T-helper 1 cell (primary cell): ENCODE measurements around the gene AEBP2.
A peak's percentile ranks its signal among the peaks of the same experiment; 100 is the strongest.
"Not testable (repeated sequence)": the region's sequence is repeated elsewhere in the genome, so short reads cannot be mapped to it uniquely, and the experiment has no call there.

Experiments used
- DNase-seq, 5 donors: peaks; one replicate each; pipeline ENCODE4 v3.0.0-alpha.2; 2012 to 2020
- total RNA-seq, 4 donors: gene quantifications; one replicate each; lab custom pipeline; 2026; lab: John Stamatoyannopoulos, UW

Gene AEBP2, protein sequence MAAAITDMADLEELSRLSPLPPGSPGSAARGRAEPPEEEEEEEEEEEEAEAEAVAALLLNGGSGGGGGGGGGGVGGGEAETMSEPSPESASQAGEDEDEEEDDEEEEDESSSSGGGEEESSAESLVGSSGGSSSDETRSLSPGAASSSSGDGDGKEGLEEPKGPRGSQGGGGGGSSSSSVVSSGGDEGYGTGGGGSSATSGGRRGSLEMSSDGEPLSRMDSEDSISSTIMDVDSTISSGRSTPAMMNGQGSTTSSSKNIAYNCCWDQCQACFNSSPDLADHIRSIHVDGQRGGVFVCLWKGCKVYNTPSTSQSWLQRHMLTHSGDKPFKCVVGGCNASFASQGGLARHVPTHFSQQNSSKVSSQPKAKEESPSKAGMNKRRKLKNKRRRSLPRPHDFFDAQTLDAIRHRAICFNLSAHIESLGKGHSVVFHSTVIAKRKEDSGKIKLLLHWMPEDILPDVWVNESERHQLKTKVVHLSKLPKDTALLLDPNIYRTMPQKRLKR
- total RNA-seq = 49.5 to 78.0 (median 67.4) reads per million in 4 donors

DNA sequence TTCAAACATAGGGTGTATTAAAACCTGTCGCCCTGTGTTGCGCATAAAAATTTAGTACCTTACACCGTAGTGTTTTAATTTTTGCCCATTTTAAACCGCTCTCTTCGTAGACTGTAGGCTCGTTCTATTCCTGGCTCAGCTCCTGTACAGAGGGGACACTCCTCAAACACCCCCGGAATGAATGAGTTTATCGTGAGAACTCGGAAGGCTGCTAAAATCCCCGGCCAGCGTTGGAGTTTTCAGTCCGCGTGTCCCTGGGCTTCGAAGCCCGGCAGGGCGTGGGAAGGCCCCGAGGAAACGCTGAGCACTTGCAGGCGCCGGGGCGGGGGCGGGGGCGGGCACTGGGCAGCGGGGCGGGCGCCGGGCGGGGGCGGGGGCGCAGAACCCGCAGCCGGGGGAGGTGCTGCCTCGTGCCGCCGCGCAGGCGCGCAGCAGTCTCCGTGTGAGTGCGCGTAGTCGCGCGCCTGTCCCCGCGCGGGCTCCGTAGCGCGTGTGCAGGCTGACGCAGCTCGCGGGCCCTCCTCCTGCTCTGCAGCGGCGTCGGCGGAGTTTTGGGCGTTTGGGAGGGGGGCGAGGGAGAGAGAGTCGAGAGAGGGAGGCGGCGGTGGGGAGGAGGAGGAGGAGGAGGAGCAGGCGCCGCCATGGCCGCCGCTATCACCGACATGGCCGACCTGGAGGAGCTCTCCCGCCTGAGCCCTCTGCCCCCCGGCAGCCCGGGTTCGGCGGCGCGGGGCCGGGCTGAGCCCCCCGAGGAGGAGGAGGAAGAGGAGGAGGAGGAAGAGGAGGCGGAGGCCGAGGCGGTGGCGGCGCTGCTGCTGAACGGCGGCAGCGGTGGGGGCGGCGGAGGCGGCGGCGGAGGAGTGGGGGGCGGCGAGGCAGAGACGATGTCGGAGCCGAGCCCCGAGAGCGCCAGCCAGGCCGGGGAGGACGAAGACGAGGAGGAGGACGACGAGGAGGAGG lies at the start of gene AEBP2:
TSS of gene AEBP2 (plus strand) at position 434 of the 960 bp plus-strand sequence. CDS start at position 642, 208 bp downstream.
- DNase-seq = peak; percentile 91 to 98 (median 94)

DNA sequence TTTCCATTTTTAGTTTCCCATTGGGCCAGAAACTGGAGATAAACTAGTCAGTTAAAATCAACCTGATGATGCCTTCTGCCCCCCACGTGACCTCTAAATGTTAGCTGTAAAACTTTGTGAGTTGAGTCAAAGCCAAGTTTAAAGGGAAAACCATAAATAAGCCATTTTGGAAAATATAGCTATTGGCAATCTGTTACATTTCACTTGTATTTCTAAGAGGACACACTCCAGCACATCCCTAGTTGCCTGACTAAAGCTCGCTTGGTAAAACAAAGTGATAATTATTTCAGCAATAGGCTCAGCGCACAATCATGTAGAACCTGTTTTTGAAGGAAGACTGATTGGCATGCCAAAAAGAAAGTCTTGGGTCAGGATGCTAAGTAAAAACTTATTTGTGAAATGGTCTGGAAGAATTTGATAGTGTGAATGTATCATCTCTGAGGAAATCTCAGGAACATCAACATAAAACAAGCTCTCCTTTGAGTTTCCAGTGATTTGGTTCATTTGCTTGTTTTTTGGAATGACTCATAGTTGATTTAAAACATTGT lies 49.2 kb upstream of the AEBP2 start:
- no peak for DNase-seq

DNA sequence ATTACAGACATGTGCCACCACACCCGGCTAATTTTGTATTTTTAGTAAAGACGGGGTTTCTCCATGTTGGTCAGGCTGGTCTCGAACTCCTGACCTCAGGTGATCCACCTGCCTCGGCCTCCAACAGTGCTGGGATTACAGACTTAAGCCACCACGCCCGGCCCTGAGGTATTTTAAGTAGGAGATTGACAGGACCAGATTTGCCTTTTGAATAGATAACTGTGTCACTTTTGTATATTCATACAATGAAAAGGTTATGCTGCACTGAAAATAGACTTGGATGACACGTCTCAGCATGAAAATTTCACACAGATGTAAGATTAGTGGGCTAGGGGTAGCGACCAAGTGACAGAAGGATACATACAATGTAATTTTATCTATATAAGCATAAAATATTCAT lies 46.6 kb upstream of the AEBP2 start:
- DNase-seq = not testable (repeated sequence)

DNA sequence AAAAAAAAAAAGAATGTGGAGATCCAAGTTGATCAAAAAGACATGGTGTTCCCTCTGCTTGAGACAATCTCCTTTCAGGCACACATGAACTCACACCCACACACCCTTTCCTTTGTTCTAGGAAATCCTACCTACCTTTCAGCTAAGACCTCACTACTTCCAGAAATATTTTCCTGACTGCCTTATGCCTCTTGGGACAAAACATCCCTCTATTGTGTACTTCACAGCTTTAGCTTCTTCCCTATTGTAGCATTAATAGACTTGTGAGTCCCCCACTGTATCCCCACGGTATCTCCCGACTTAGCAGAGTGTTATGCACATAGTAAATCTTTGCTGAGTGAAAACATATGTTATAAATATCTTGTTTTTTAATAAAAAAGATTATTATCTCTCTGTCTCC lies 44.9 kb upstream of the AEBP2 start:
- DNase-seq = no peak

DNA sequence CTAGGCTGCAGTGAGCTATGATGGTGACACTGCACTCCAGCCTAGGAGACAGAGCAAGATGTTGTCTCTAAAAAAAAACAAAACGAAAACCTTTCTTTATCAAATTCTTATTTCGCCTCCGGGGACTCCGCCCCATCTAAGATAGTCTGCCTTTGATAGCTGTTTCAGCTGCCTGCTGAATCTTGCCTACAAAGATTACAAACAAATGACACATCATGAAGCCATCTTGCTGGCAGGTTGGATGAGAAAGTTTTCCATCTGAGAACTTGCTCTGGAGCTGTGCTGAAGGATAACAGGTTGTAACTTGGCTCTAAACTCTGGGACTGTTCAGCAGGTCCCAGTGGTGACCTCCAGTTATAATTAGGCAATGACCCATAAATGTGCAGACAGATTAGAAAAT lies 41.8 kb upstream of the AEBP2 start:
- no peak for DNase-seq

DNA sequence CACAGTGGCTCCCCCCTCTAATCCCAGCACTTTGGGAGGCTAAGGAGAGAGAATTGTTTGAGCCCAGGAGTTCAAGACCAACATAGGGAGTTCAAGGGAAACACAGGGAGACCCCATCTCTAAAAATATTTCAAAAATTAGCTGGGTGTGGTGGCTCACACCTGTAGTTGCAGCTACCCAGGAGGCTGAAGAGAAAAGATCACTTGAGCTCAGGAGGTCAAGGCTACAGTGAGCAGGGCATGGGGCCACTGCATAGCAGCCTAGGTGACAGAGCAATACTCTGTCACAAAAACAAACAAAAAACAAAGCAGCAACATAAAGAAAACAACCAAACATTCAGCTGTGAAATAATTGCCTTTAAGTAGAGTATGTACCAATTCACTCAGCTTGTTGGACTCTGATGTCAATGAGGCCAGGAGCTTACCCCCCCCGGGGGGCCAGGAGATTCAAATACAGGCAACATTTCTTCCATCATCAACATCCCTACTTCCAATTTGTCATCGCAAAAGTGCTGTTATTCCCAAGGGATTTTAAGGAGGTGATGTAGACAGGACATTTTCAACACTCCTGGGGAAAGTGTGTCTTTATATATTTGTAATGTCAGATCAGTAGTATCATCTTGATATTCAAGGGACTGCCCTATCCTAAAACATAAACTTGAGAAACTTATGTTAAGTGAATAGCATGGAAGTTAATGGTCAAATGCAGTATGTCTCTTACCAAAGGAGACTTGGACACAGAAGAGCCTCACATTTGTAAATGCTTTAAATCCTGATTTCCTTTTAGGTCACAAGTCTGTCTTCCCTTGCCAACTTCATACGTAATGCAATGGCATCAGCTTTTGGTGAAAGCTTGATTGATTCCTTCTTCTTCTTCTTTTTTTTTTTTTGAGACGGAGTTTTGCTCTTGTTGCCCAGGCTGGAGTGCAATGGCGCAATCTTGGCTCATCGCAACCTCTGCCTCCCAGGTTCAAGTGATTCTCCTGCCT lies 40.6 kb upstream of the AEBP2 start:
- no peak for DNase-seq

DNA sequence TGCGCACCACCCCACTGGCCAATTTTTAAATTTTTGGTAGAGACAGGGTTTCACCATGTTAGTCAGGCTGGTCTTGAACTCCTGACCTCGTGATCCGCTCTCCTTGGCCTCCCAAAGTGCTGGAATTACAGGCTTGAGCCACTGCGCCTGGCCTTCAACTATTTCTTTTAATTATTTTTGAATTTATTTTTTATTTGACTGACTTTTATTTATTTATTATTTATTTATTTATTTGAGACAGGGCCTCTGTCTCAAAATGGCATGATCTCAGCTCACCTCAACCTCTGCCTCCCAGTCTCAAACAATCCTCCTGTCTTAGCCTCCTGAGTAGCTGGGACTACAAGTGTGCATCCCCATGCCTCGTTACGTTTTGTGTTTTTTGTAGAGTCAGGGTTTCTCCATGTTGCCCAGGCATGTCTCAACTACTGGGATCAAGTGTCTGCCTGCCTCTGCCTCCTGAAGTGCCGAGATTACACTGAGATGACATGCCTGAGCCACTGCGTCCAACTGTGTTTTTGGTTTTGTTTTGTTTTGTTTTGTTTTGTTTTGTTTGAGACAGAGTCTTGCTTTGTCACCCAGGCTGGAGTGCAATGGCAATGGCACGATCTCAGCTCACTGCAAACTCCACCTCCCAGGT lies 38.5 kb upstream of the AEBP2 start:
- DNase-seq = not testable (repeated sequence)

DNA sequence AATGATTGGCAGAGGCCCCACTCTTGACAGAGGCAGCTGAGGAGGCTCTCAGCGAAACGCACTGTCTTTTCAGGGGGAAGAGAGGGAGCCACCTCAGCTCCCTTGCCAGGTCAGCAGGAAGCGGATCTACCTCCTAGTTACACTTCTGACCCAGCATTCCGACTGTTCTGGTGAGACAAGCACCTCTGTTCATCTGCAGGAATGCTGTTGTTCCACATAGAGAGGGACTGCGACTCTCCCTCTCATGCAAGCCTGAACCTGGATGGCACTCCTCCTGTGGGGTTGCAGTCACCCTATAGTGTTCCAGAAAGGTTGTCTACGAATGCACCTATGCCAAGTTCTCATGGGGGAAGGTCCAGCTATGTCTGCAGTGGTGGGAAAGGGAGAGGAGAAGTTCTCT lies 37.1 kb upstream of the AEBP2 start:
- no peak for DNase-seq

DNA sequence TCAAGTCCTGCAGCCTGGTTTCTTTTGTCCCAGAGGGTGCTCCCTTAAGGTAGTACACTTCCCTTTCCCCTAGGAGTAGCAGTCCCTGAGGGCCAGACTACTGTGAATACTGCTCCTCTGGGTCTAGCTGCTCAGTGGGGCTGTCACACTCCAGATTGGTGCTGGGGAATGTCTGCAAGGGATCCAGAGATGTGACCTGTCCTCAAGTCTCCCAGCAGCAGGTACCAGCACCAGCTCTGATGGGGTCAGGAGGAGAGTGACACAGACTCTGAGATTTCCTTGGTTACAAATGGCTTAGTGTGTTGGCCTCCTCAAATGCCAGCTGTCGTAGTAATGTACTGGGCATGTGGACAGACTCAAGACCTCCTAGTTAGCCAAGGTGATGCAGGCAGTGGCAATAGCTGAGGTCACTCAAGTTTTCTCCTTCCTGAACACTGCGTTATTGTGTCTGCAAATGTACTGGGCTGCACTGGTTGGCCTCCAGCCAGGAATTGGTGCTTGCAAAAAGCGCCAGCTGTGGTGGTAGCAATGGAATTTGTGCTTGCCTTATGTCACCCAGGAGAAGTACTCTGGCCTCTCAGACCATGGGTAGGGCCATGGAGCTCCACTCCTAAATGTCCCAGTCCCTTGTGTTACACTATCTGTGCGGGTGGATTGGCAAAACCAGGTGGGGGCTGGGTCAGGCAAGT lies 36.4 kb upstream of the AEBP2 start:
- DNase-seq = no peak

DNA sequence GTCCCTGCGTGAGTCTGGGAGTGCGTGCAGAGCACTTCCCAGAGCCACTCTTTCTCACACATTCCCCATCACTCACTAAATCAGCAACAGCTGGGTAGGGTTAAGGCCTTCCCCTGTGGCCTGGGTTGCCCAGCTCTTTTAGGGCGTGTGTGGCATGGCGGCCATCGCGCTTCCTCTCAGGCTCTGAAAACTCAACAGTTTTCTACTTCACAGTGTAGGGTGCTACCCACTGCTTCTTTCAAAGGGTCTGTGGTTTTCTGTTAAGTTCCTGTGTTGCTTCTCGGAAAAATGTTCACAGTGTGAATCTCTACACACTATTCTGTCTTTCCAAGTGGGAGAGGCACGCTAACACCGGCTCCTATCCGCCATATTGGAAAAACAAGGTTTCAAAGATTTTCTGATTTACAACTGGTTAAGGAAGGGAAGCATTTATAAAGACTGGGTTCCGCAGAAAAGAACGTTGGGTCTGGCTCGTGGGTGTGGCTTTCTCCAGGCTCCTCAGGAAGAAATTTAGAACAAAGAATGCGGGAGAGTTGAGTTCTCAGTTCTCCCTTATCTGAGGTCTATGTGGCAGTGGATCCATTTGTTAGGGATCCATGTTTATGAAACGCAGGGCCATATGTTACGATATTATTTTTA lies 34.9 kb upstream of the AEBP2 start:
- peak in 1 of 5 donors; percentile 60 for DNase-seq

DNA sequence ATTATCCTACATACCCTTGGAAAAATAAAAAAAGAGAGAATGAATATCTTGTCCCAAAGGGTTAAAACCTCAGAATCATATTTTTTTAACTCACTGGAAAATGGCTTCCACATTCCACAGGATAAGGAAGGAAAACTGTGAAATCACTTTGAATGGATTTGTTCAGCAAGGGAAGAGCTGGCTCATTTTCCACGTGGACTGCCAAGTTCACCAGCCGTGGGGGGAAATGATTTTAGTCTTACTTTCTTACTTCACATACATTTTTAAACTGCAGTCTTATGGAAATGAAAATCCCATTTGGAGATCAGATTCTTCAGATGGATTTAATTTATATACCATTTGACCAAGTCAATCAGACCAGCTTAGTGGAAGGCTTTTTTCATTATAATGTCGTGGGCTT lies 29.9 kb upstream of the AEBP2 start:
- DNase-seq = no peak

DNA sequence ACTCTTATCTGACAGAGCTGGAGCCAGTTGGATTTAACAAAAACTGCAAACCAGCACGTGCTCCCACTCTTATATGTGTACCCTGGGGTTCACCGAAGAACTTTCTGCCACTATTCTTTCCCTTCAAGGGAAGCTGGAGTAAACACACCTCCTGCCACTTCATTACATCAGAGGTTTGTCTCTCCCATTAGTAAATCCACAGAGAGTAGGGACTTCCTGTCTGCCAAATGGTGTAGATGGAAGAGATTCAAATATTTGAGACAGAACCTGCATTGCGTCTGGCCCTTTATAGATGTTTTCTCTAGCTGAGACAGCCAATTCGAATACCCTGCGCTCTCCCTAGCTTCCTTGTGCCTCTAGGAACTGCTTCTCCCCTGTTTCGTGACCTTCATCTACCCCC lies 29.1 kb upstream of the AEBP2 start:
- DNase-seq = no peak

DNA sequence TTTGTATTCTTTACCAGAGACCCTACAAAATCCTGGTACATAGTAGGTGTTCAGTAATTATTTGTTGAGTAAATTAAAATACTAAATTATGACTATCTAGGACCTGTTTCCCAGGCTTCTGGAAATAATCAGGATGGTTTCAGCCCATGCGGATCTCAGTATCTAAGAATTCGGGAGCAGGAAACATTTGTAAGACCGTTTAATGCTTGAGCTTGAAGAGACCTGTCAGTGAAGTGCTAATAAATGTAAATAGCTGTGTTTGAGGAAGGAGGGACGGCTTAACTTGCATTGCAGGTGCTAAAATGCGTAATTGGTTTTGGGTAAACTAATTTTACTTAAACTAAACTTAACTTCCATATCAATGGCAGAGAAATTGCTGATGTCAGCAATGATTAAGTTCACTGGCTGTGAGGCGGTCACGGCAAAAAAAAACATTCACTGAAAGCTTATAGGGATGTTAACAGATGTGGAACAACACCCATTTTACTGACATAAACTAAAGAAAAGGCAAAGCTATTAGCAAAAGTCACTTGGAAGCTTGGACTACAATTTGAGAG lies 28.6 kb upstream of the AEBP2 start:
- DNase-seq = no peak

DNA sequence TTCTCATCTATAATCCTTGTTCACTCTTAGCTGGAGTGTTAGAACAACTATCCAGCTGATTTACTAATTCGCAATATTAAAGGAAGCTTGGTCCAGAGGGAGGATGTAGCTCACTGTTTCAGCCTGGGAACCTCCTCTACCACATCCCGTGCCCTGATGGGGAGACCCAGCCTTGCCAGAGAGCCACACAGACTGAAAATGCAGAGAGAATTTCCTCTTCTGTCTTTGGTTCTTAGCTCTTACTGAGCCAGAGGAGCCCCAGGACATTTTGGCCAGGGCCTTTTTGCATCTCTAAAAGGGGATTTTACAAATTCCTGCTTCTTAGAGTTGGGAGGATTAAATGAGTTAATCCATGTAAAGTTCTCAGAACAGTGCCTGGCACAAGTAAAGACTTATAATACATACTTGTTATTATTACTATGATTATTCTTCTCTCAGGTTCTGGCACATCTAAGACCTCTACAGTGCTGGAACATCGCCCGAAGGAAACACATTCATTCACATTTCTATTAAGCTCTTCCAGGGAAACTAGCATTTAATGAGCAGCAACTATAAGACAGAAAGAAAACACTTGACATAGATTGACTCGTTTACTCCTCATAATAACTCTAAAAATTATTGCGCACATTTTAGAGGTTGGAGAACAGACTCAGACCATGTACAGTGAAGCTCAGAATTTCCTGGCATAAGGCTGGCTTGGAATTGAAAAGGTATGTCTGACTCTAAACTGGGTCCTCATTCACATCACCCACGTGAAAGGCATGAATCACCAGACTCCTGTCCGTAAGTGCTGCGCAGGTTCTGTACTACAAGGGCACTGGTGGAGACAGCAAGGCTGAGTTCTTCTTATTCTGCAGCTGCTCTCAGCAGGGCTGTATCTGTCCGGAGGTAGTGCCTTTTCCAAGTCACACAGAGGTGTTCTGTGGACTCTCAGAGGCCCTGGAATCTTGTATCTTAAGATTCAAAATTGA lies 27.8 kb upstream of the AEBP2 start:
- DNase-seq = no peak

DNA sequence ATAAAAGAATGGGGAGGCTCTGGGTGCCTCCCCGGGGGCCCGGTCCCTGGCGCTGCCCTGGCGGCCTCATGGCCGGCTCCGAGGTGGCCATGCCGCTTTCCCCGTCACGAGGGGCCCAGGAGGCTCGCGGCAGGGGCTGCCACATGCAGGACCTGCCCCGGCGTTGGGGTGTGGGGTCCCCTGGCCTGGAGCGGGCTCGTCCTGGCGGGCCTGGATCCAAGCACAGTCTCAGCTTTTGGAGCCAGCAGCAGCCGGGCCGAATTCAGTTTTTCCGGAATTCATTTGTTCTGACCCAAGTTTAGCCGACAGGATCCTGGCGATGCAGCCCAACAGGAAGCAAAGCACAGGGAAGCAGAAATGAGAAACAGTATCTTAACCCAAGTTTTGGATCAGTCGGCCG lies 26.4 kb upstream of the AEBP2 start:
- DNase-seq = peak in 1 of 5 donors; percentile 5

DNA sequence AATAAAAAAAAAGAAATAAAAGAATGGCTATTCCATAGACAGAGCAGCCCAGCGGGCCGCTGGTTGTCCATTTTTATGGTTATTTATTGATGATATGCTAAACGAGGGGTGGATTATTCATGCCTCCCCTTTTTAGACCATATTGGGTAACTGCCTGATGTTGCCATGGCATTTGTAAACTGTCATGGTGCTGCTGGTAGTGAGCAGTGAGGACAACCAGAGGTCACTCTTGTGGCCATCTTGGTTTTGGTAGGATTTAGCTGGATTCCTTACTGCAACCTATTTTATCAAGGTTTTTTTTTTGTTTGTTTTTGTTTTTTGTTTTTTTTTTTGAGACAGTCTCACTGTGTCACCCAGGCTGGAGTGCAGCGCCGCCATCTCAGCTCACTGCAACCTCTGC lies 25.7 kb upstream of the AEBP2 start:
- DNase-seq = not testable (repeated sequence)

DNA sequence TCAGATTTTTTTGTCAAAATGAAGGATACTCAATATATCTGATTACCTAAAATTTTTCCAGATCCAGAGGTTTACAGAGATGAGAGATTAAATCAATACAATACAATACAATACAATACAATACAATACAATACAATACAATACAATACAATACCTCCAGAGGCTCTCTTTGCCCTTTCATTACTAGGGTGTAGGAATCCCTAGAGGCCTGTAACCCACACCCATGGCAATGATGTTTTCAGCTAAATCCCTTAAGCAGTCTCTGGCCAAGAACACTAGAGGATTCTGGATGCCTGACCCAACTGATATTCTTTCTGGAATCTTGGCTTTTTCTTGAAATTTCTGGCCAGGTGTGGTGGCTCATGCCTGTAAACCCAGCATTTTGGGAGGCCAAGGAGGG lies 23.7 kb upstream of the AEBP2 start:
- no peak for DNase-seq

DNA sequence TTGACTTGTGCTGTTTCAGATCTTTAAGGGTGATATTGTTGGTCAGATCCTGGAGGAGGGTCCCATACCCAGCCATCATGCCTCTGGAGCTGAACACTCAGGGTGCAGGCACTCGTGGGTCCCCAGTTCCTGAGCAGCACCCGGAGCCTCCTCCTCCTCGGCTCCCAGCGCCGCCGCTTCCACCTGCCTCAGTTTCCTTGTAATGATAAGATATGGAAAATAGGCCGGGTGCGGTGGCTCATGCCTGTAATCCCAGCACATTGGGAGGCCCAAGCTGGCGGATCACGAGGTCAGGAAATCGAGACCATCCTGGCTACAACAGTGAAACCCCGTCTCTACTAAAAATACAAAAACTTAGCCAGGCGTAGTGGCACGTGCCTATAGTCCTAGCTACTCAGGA lies 20.2 kb upstream of the AEBP2 start:
- DNase-seq = no peak
